MCF 10A (cell line): ENCODE data around the gene SH3BP2. TPM values are rescaled to one million over a fixed set of nuclear protein-coding genes. Genes with fewer than 3 reads are reported as not detected.

Source experiments
- BruUV-seq: library from RNA; stranded (reverse); fragments of 400-500 nt; replicated peaks from 2 replicates; lab custom pipeline; 2021; lab: Mats Ljungman, UMichigan
- CTCF ChIA-PET: fragments of 300-600 bp; sonication (Branson Sonifier 250); formaldehyde crosslinking; extraction: SDS; loops from one replicate; lab custom pipeline; 2021; ENCODE audit warnings: antibody characterized with exemption, inconsistent platforms; lab: Yijun Ruan, JAX
- POLR2A ChIA-PET: fragments of 300-600, 350-650 bp; sonication (Branson Sonifier 250); formaldehyde crosslinking; extraction: SDS; loops from one replicate; lab custom pipeline; 2020; ENCODE audit warnings: antibody characterized with exemption, inconsistent platforms; lab: Yijun Ruan, JAX
- DNase-seq: peaks from one replicate; pipeline ENCODE4 v3.0.0-alpha.2; 2018; ENCODE audit not compliant: unreplicated experiment
- H3K27ac Mint-ChIP-seq: one replicate; pipeline ENCODE4 v1.8.0; 2022; ENCODE audit warnings: mild to moderate bottlenecking, low read depth, mixed read lengths; ENCODE audit not compliant: unreplicated experiment
- H3K27me3 Mint-ChIP-seq: one replicate; pipeline ENCODE4 v1.8.0; 2022; ENCODE audit warnings: mixed read lengths; ENCODE audit not compliant: insufficient read depth, unreplicated experiment
- H3K36me3 Mint-ChIP-seq: one replicate; pipeline ENCODE4 v1.8.0; 2022; ENCODE audit warnings: mild to moderate bottlenecking, moderate library complexity, mixed read lengths; ENCODE audit not compliant: insufficient read depth, unreplicated experiment
- H3K4me1 Mint-ChIP-seq: one replicate; pipeline ENCODE4 v1.8.0; 2022; ENCODE audit warnings: mixed read lengths; ENCODE audit not compliant: insufficient read depth, unreplicated experiment
- H3K4me3 Mint-ChIP-seq: one replicate; pipeline ENCODE4 v1.8.0; 2022; ENCODE audit warnings: mild to moderate bottlenecking, moderate library complexity, mixed read lengths; ENCODE audit not compliant: unreplicated experiment
- H3K9me3 Mint-ChIP-seq: one replicate; pipeline ENCODE4 v1.8.0; 2022; ENCODE audit warnings: mixed read lengths; ENCODE audit not compliant: unreplicated experiment
- intact Hi-C: fragments of 100-400 bp; cut with micrococcal nuclease; formaldehyde crosslinking; loops from 2 replicates; pipeline ENCODE4 v1.14.1; 2022
- total RNA-seq: library from RNA; stranded (reverse); gene quantifications from 2 replicates; pipeline ENCODE4 v1.2.3, GENCODE V29; 2022
- TF ChIP-seq, protein P1 (sequence below): fragments of 200-600 bp; IDR thresholded peaks from one replicate; pipeline ENCODE4 v1.8.0; 2022; ENCODE audit warnings: antibody characterized with exemption, mild to moderate bottlenecking; ENCODE audit not compliant: unreplicated experiment

SH3BP2 gene
- total RNA-seq, 1 experiment from 2014 or later, result 57.9 TPM

DNA sequence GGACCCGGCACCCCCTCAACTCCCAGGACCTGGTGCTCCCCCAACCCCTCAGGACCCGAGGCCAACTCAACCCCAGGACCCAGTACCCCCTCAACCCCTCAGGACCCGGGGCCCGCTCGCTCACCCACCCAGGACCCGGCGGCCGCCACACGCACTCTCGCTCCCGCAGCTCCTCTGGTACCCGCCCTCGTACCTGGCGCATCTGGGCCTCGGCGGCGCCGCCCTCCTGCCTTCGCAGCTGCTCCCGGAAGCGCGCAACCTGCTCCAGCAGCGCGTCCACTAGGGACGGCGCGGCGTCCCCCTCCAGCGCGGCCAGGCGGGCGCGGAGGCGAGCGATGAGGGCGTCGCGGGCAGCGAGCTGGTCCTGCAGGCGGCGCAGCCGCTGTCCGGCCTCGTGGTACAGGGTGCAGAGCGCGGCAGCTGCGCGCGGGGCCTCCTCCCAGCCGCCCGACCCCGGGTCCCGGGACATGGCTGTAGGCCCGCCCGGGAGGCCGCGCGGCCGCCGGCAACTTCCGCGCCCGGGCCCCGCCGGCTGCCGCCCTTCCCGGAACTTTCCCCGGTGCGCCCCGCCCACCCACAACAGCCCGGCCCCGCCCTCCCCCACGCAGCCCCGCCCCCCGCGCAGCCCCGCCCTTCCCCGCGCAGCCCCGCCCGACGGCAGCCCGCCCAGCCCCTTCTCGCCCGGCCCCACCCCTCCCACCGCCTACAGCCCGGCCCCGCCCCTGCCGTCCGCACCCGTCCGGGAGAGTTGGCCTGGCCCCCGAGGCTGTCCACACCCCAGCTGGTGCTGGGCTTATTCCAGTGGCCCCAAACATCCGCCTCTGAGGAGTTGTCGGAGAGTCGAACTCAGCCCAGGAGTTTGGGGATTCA, 36.8 kb upstream of the SH3BP2 start, which contains the start of gene TNIP2:
Gene TNIP2 (minus strand): TSS at position 516 of the 870 bp plus-strand sequence. CDS start 47 bp downstream, at position 469.
- ChIA-PET POLR2A (interaction anchor here (0.7 to 2.0 kb wide), 8 partner anchors 10 to 181 kb away, joined by 3 to 17 read pairs (median 4); no protein-coding TSS in a partner anchor), CTCF (interaction anchor here (0.6 kb wide), 2 partner anchors 84 to 228 kb away, joined by 3 read pairs; no protein-coding TSS in a partner anchor)
- peak; percentile 80 for DNase-seq
- intact Hi-C loops, result loop anchor here (2.0 kb wide), 1 partner anchor 181 kb away; no protein-coding TSS in a partner anchor
- Mint-ChIP-seq H3K4me3 (peak within 1 kb of the TSS; percentile 68), H3K27ac (peak within 1 kb of the TSS; percentile 22), H3K4me1 (peaks cover 22% of the 10 kb centered on the region), H3K27me3 (no peaks in the 10 kb centered on the region), H3K9me3 (no peaks in the 10 kb centered on the region), H3K36me3 (peaks cover 9% of the 10 kb centered on the region)
- TF ChIP-seq, protein P1, sequence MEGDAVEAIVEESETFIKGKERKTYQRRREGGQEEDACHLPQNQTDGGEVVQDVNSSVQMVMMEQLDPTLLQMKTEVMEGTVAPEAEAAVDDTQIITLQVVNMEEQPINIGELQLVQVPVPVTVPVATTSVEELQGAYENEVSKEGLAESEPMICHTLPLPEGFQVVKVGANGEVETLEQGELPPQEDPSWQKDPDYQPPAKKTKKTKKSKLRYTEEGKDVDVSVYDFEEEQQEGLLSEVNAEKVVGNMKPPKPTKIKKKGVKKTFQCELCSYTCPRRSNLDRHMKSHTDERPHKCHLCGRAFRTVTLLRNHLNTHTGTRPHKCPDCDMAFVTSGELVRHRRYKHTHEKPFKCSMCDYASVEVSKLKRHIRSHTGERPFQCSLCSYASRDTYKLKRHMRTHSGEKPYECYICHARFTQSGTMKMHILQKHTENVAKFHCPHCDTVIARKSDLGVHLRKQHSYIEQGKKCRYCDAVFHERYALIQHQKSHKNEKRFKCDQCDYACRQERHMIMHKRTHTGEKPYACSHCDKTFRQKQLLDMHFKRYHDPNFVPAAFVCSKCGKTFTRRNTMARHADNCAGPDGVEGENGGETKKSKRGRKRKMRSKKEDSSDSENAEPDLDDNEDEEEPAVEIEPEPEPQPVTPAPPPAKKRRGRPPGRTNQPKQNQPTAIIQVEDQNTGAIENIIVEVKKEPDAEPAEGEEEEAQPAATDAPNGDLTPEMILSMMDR, result no peak
- no TSS peak for BruUV-seq

DNA sequence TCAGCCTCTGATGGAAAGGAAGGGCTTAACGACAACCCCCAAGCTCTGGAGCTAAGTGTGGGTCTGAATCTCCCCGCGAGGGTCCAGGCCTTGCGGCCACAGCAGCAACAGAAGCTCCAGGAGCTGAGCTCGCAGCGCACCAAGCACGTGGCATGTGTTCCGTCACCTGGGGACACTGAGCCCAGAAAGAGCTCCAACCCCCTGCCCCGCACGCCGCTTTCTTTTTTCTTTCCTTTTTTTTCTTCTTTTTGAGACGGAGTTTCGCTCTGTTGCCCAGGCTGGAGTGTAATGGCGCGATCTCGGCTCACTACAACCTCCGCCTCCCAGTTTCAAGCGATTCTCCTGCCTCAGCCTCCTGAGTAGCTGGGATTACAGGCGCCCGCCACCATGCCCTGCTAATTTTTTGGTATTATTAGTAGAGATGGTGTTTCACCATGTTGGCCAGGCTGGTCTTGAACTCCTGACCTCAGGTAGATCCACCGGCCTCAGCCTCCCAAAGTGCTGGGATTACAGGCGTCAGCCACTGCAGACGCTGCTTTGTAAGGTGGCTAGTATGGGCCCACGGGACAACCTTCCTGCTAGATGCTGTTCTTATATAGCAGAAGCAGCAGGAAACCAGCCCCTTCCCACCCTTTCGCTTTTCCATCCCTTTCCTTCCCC, 36.1 kb upstream of the SH3BP2 start:
- peak overlapping the region; percentile 68 for H3K4me3 Mint-ChIP-seq
- CTCF ChIA-PET, result no interaction called here
- TF ChIP-seq, protein P1, result no peak
- BruUV-seq, result no TSS peak
- no peaks in the 10 kb centered on the region for H3K27me3 Mint-ChIP-seq
- DNase-seq, result no peak
- no peaks in the 10 kb centered on the region for H3K9me3 Mint-ChIP-seq
- peaks cover 9% of the 10 kb centered on the region for H3K36me3 Mint-ChIP-seq
- intact Hi-C loops, result loop anchor here (2.0 kb wide), 1 partner anchor 180 kb away; no protein-coding TSS in a partner anchor
- POLR2A ChIA-PET, result interaction anchor here (1.0 to 2.0 kb wide), 4 partner anchors 14 to 180 kb away, joined by 4 to 17 read pairs (median 10); no protein-coding TSS in a partner anchor
- peaks cover 23% of the 10 kb centered on the region for H3K4me1 Mint-ChIP-seq
- peak overlapping the region; percentile 16 for H3K27ac Mint-ChIP-seq

DNA sequence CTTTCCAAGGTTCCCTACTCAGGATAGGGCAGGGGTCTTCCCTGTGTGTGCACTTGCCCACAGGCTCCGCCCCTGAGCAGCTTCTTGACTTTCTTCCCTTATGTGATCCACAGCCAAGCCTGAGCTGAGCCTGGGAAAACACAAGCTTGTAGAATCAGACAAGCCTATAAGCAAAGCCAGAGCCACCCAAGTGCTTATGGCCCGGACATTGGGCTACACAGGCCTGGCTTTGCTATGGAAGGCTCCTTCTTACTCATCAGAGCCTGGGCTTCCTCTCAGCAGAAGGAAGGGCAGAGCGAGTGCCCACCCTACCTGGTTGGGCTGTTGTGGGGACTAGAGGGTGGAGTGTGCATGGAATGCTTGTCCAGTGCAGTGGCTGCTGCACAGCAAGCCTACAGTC, 35.5 kb upstream of the SH3BP2 start:
- Mint-ChIP-seq H3K4me1 (peaks cover 23% of the 10 kb centered on the region), H3K36me3 (peaks cover 6% of the 10 kb centered on the region), H3K27me3 (no peaks in the 10 kb centered on the region), H3K4me3 (peak overlapping the region; percentile 68), H3K27ac (no peak overlapping the region), H3K9me3 (no peaks in the 10 kb centered on the region)
- TF ChIP-seq, protein P1, result no peak
- BruUV-seq, result no TSS peak
- intact Hi-C loops, result loop anchor here (2.0 kb wide), 1 partner anchor 179 kb away; no protein-coding TSS in a partner anchor
- CTCF ChIA-PET, result no interaction called here
- DNase-seq, result no peak
- POLR2A ChIA-PET, result interaction anchor here (2.0 to 2.2 kb wide), 2 partner anchors 178 to 179 kb away, joined by 7 to 17 read pairs; no protein-coding TSS in a partner anchor
